GDM1 (cell line): Measurements from ENCODE around the gene HS6ST1.

Experiments
- DNase-seq: peaks from one replicate; lab custom pipeline; 2025; lab: John Stamatoyannopoulos, UW

Gene HS6ST1

GRCh38 chr2:128282246-128282975 lies 36.3 kb downstream of the HS6ST1 start:
- DNase-seq: no peak

- no peak for DNase-seq
Measured at GRCh38 chr2:128281852-128282245, 36.8 kb downstream of the HS6ST1 start.

GRCh38 chr2:128280901-128281321 lies 37.8 kb downstream of the HS6ST1 start:
- no peak for DNase-seq

GRCh38 chr2:128280158-128280871 lies 38.4 kb downstream of the HS6ST1 start:
- peak; percentile 78 for DNase-seq

GRCh38 chr2:128279786-128280157 lies 38.9 kb downstream of the HS6ST1 start:
- DNase-seq: no peak

- DNase-seq: no peak
Measured at GRCh38 chr2:128279009-128279408, 39.7 kb downstream of the HS6ST1 start.

- no peak for DNase-seq
Measured at GRCh38 chr2:128277961-128278681, 40.5 kb downstream of the HS6ST1 start.

GRCh38 chr2:128276878-128277675 lies 41.6 kb downstream of the HS6ST1 start:
- no peak for DNase-seq

GRCh38 chr2:128275498-128276045 lies 43.1 kb downstream of the HS6ST1 start:
- DNase-seq: no peak

- DNase-seq: no peak
Measured at GRCh38 chr2:128274218-128274617, 44.5 kb downstream of the HS6ST1 start.

- no peak for DNase-seq
Measured at GRCh38 chr2:128273469-128274081, 45.1 kb downstream of the HS6ST1 start.

- no peak for DNase-seq
Measured at GRCh38 chr2:128272601-128273468, 45.8 kb downstream of the HS6ST1 start.

- DNase-seq: no peak
Measured at GRCh38 chr2:128271911-128272600, 46.6 kb downstream of the HS6ST1 start.

- DNase-seq: no peak
Measured at GRCh38 chr2:128271597-128271910, 47.1 kb downstream of the HS6ST1 start.

- DNase-seq: no peak
Measured at GRCh38 chr2:128270672-128271596, 47.7 kb downstream of the HS6ST1 start.

GRCh38 chr2:128269990-128270671 lies 48.5 kb downstream of the HS6ST1 start:
- no peak for DNase-seq

- DNase-seq: no peak
Measured at GRCh38 chr2:128269063-128269989, 49.3 kb downstream of the HS6ST1 start.
